A673 (cell line): ENCODE data around the gene HDAC8. TPM values are rescaled to one million over a fixed set of nuclear protein-coding genes. Genes with fewer than 3 reads are reported as not detected.

Experiments used
- BruUV-seq: library from RNA; stranded (reverse); fragments of 400-500 nt; replicated peaks from 2 replicates; lab custom pipeline; 2021; lab: Mats Ljungman, UMichigan
- CTCF ChIA-PET: fragments of 300-600 bp; sonication (Branson Sonifier 250); formaldehyde crosslinking; loops from one replicate; lab custom pipeline; 2022; ENCODE audit warnings: antibody characterized with exemption; lab: Charles Lee
- POLR2A ChIA-PET: fragments of 300-600 bp; sonication (Branson Sonifier 250); formaldehyde crosslinking; loops from one replicate; lab custom pipeline; 2022; ENCODE audit warnings: antibody characterized with exemption; ENCODE audit not compliant: low non-redundant PET; lab: Charles Lee
- DNase-seq: peaks from one replicate; pipeline ENCODE4 v3.0.0-alpha.2; 2015; ENCODE audit warnings: low spot score
- H3K27ac ChIP-seq: fragments of 200-600 bp; sonication (generic); 2 replicates; pipeline ENCODE4 v1.5.1; 2016; ENCODE audit warnings: mixed run types, low read depth, mild to moderate bottlenecking, mixed read lengths, antibody characterized with exemption, low read length; ENCODE audit not compliant: poor library complexity, severe bottlenecking
- H3K27me3 ChIP-seq: fragments of 200-600 bp; sonication (generic); replicated peaks from 2 replicates; pipeline ENCODE4 v1.6.1; 2017; ENCODE audit warnings: mixed run types, low read depth, mild to moderate bottlenecking, mixed read lengths, antibody characterized with exemption, low read length; ENCODE audit not compliant: insufficient read depth, poor library complexity
- H3K36me3 ChIP-seq: fragments of 200-600 bp; sonication (generic); 2 replicates; pipeline ENCODE4 v1.6.1; 2016; ENCODE audit warnings: mixed run types, mild to moderate bottlenecking, mixed read lengths, antibody characterized with exemption, low read length; ENCODE audit not compliant: insufficient read depth, poor library complexity, severe bottlenecking
- H3K4me1 ChIP-seq: fragments of 200-600 bp; sonication (generic); 2 replicates; pipeline ENCODE4 v1.6.1; 2017; ENCODE audit warnings: mixed run types, mild to moderate bottlenecking, mixed read lengths, antibody characterized with exemption, low read length; ENCODE audit not compliant: insufficient read depth, poor library complexity, severe bottlenecking
- H3K4me3 ChIP-seq: fragments of 200-600 bp; sonication (generic); 2 replicates; pipeline ENCODE4 v1.5.1; 2016; ENCODE audit warnings: low read depth, mixed run types, mild to moderate bottlenecking, mixed read lengths, low read length; ENCODE audit not compliant: poor library complexity, severe bottlenecking
- H3K9me3 ChIP-seq: fragments of 200-600 bp; sonication (generic); 2 replicates; pipeline ENCODE4 v1.6.1; 2016; ENCODE audit warnings: mixed run types, low read depth, mild to moderate bottlenecking, mixed read lengths, antibody characterized with exemption, low read length; ENCODE audit not compliant: poor library complexity, severe bottlenecking
- CTCF ChIP-seq: fragments of 300-800, 200-600 bp; sonication (generic); conservative IDR thresholded peaks from 2 replicates; pipeline ENCODE4 v1.5.1; 2017; ENCODE audit warnings: low read depth, mild to moderate bottlenecking, antibody characterized with exemption, low read length, moderate library complexity, mixed read lengths
- EZH2 ChIP-seq: fragments of 200-600 bp; sonication (generic); IDR thresholded peaks from 2 replicates; pipeline ENCODE4 v1.6.1; 2017; ENCODE audit warnings: borderline replicate concordance, low read depth, mild to moderate bottlenecking, mixed read lengths, antibody characterized with exemption, low read length; ENCODE audit not compliant: poor library complexity, severe bottlenecking
- intact Hi-C: fragments of 100-400 bp; cut with micrococcal nuclease; formaldehyde crosslinking; loops from one replicate; pipeline ENCODE4 v1.10.0; 2022; ENCODE audit not compliant: unreplicated experiment
- total RNA-seq: library from RNA; stranded (reverse); gene quantifications from 2 replicates; pipeline ENCODE4 v1.2.3, GENCODE V29; 2021

Gene HDAC8
- total RNA-seq, 1 experiment from 2014 or later: 26.0 TPM

- TF ChIP-seq CTCF (no peak), EZH2 (no peak)
- no peaks in the 10 kb centered on the region for H3K9me3 ChIP-seq
- no peaks in the 10 kb centered on the region for H3K4me1 ChIP-seq
- intact Hi-C loops: no loop called here
- no peak overlapping the region for H3K4me3 ChIP-seq
- H3K36me3 ChIP-seq: no peaks in the 10 kb centered on the region
- DNase-seq: no peak
- ChIA-PET POLR2A (no interaction called here), CTCF (no interaction called here)
- no peaks in the 10 kb centered on the region for H3K27me3 ChIP-seq
- no TSS peak for BruUV-seq
- H3K27ac ChIP-seq: no peak overlapping the region
Measured at GRCh38 chrX:72584163-72584562, 11.5 kb upstream of the HDAC8 start.

- DNase-seq: no peak
Measured at GRCh38 chrX:72576141-72576894, 3.7 kb upstream of the HDAC8 start.

GRCh38 chrX:72573158-72573511 lies 492 bp upstream of the HDAC8 start:
- Histone ChIP-seq H3K4me3 (peak overlapping the region; percentile 58), H3K36me3 (peaks cover 11% of the 10 kb centered on the region), H3K9me3 (no peaks in the 10 kb centered on the region), H3K27ac (peak overlapping the region; percentile 53), H3K4me1 (no peaks in the 10 kb centered on the region), H3K27me3 (no peaks in the 10 kb centered on the region)
- peak; percentile 0 for DNase-seq
- no peak for TF ChIP-seq CTCF
- no peak for TF ChIP-seq EZH2
- no TSS peak for BruUV-seq
- CTCF ChIA-PET: interaction anchor here (0.7 kb wide), 1 partner anchor 33 kb away, joined by 7 read pairs; no protein-coding TSS in a partner anchor
- intact Hi-C loops: no loop called here
- POLR2A ChIA-PET: no interaction called here

More at GRCh38 chrX:72576141-72576894, 3.7 kb upstream of the HDAC8 start:
- Histone ChIP-seq H3K4me3 (no peak overlapping the region), H3K27ac (no peak overlapping the region), H3K36me3 (no peaks in the 10 kb centered on the region), H3K4me1 (no peaks in the 10 kb centered on the region), H3K27me3 (no peaks in the 10 kb centered on the region), H3K9me3 (no peaks in the 10 kb centered on the region)
- TF ChIP-seq CTCF: no peak
- TF ChIP-seq EZH2: no peak
- CTCF ChIA-PET: no interaction called here
- no TSS peak for BruUV-seq
- POLR2A ChIA-PET: no interaction called here
- intact Hi-C loops: no loop called here
